NCI-H146 treated with DMSO at 0.1 percent for 48 hours (cell line): ENCODE measurements around the gene DOCK10.
"Not testable (repeated sequence)": the region's sequence is repeated elsewhere in the genome, so short reads cannot be mapped to it uniquely, and the experiment has no call there.

ENCODE experiments used
- DNase-seq: peaks from one replicate; lab custom pipeline; 2025; ENCODE audit not compliant: unreplicated experiment; lab: John Stamatoyannopoulos, UW

The DOCK10 gene

GRCh38 chr2:224925061-224925809, 117.0 kb downstream of the DOCK10 start:
- DNase-seq: no peak

GRCh38 chr2:224924631-224925030, 117.6 kb downstream of the DOCK10 start:
- DNase-seq: no peak

GRCh38 chr2:224922142-224922727, 120.0 kb downstream of the DOCK10 start:
- DNase-seq: no peak

GRCh38 chr2:224919472-224920110, 122.7 kb downstream of the DOCK10 start:
- no peak for DNase-seq

GRCh38 chr2:224918626-224919471, 123.4 kb downstream of the DOCK10 start:
- DNase-seq: no peak

- DNase-seq: not testable (repeated sequence)
These were observed 125.0 kb downstream of the DOCK10 start for GRCh38 chr2:224917246-224917645.

GRCh38 chr2:224915136-224915535, 127.1 kb downstream of the DOCK10 start:
- DNase-seq: no peak

GRCh38 chr2:224910574-224910925, 131.7 kb downstream of the DOCK10 start:
- DNase-seq: no peak

GRCh38 chr2:224909885-224910573, 132.2 kb downstream of the DOCK10 start:
- peak; percentile 69 for DNase-seq

GRCh38 chr2:224908818-224909217, 133.4 kb downstream of the DOCK10 start:
- no peak for DNase-seq

GRCh38 chr2:224904381-224904780, 137.9 kb downstream of the DOCK10 start:
- DNase-seq: no peak

- no peak for DNase-seq
These were observed 138.6 kb downstream of the DOCK10 start for GRCh38 chr2:224903621-224904020.

- DNase-seq: peak; percentile 16
These were observed 141.1 kb downstream of the DOCK10 start for GRCh38 chr2:224901121-224901676.

- DNase-seq: no peak
These were observed 146.9 kb downstream of the DOCK10 start for GRCh38 chr2:224895377-224895776.

- no peak for DNase-seq
These were observed 147.9 kb downstream of the DOCK10 start for GRCh38 chr2:224894356-224894755.

- no peak for DNase-seq
These were observed 148.4 kb downstream of the DOCK10 start for GRCh38 chr2:224893848-224894247.

- no peak for DNase-seq
These were observed 149.6 kb downstream of the DOCK10 start for GRCh38 chr2:224892574-224893204.

- no peak for DNase-seq
These were observed 151.9 kb downstream of the DOCK10 start for GRCh38 chr2:224890372-224890771.

GRCh38 chr2:224887141-224887540, 155.1 kb downstream of the DOCK10 start:
- DNase-seq: no peak
